Neural crest cell (in vitro differentiated cells): Measurements from ENCODE around the gene TNFRSF12A. TPM values are rescaled to one million over a fixed set of nuclear protein-coding genes. Genes with fewer than 3 reads are reported as not detected.

Experiments
- DNase-seq: peaks from one replicate; pipeline ENCODE4 v3.0.0; 2021; ENCODE audit warnings: low read depth, mixed read lengths, low spot score
- H3K27ac Mint-ChIP-seq: one replicate; pipeline ENCODE4 v1.8.0; 2021; ENCODE audit warnings: mild to moderate bottlenecking, mixed read lengths; ENCODE audit not compliant: unreplicated experiment
- H3K27me3 Mint-ChIP-seq: 2 replicates; pipeline ENCODE4 v1.8.0; 2021; ENCODE audit warnings: low read depth, mild to moderate bottlenecking, mixed read lengths
- H3K36me3 Mint-ChIP-seq: 2 replicates; pipeline ENCODE4 v1.8.0; 2021; ENCODE audit warnings: low read depth, mild to moderate bottlenecking, mixed read lengths
- H3K4me1 Mint-ChIP-seq: 2 replicates; pipeline ENCODE4 v1.8.0; 2021; ENCODE audit warnings: mixed read lengths
- H3K4me3 Mint-ChIP-seq: one replicate; pipeline ENCODE4 v1.8.0; 2021; ENCODE audit warnings: mild to moderate bottlenecking, mixed read lengths
- H3K9me3 Mint-ChIP-seq: 2 replicates; pipeline ENCODE4 v1.8.0; 2021; ENCODE audit warnings: mixed read lengths
- CTCF ChIP-seq: fragments of 200-600 bp; sonication (generic); conservative IDR thresholded peaks from 2 replicates; pipeline ENCODE4 v1.5.0; 2021; ENCODE audit warnings: antibody characterized with exemption, mild to moderate bottlenecking
- long read RNA-seq: library from polyadenylated mRNA; unstranded; transcript quantifications from one replicate; pipeline ENCODE4 v2.0.0, GENCODE V29; 2020
- total RNA-seq: library from RNA; stranded (reverse); gene quantifications from 2 replicates; pipeline ENCODE4 v1.2.1, GENCODE V29; 2021

The TNFRSF12A gene
- 3.1 and 3.5 TPM in 2 replicates for total RNA-seq
- long read RNA-seq = 0 reads

- peaks cover 41% of the 10 kb centered on the region for H3K4me1 Mint-ChIP-seq
Observed at GRCh38 chr16:3020247-3020603, at the start of gene TNFRSF12A. TNFRSF12A (plus strand) TSS chr16:3020368; CDS start chr16:3020398, 30 bp downstream.

GRCh38 chr16:2970563-2970962, 49.6 kb upstream of the TNFRSF12A start:
- H3K36me3 Mint-ChIP-seq = peaks cover 5% of the 10 kb centered on the region
- peak overlapping the region; percentile 19 for H3K27ac Mint-ChIP-seq
- peaks cover 27% of the 10 kb centered on the region for H3K27me3 Mint-ChIP-seq
- no peak for TF ChIP-seq CTCF
- peak overlapping the region; percentile 86 for H3K4me3 Mint-ChIP-seq
- H3K4me1 Mint-ChIP-seq = peaks cover 22% of the 10 kb centered on the region
- DNase-seq = no peak
- no peaks in the 10 kb centered on the region for H3K9me3 Mint-ChIP-seq

More at GRCh38 chr16:3020247-3020603, at the start of gene TNFRSF12A:
- Mint-ChIP-seq H3K36me3 (peaks cover 2% of the 10 kb centered on the region), H3K27me3 (peaks cover 57% of the 10 kb centered on the region), H3K27ac (peak within 1 kb of the TSS; percentile 72), H3K9me3 (no peaks in the 10 kb centered on the region), H3K4me3 (peak within 1 kb of the TSS; percentile 96)
- DNase-seq = peak; percentile 59
- no peak for TF ChIP-seq CTCF

- H3K4me1 Mint-ChIP-seq = peaks cover 22% of the 10 kb centered on the region
- peak overlapping the region; percentile 19 for H3K27ac Mint-ChIP-seq
- TF ChIP-seq CTCF = no peak
- H3K27me3 Mint-ChIP-seq = peaks cover 24% of the 10 kb centered on the region
- peaks cover 5% of the 10 kb centered on the region for H3K36me3 Mint-ChIP-seq
- peak overlapping the region; percentile 89 for H3K4me3 Mint-ChIP-seq
- H3K9me3 Mint-ChIP-seq = no peaks in the 10 kb centered on the region
- DNase-seq = no peak
Observed at GRCh38 chr16:2971134-2971984, 48.8 kb upstream of the TNFRSF12A start.

GRCh38 chr16:2971985-2972784, 48.0 kb upstream of the TNFRSF12A start:
- H3K9me3 Mint-ChIP-seq = no peaks in the 10 kb centered on the region

More at GRCh38 chr16:2971985-2972784, 48.0 kb upstream of the TNFRSF12A start:
- H3K27me3 Mint-ChIP-seq = peaks cover 24% of the 10 kb centered on the region
- peak overlapping the region; percentile 89 for H3K4me3 Mint-ChIP-seq
- no peak for TF ChIP-seq CTCF
- no peak overlapping the region for H3K27ac Mint-ChIP-seq
- H3K36me3 Mint-ChIP-seq = peaks cover 5% of the 10 kb centered on the region
- DNase-seq = no peak
- peaks cover 27% of the 10 kb centered on the region for H3K4me1 Mint-ChIP-seq
